B cell (primary cell): ENCODE measurements around the gene FA2H. TPM values are rescaled to one million over a fixed set of nuclear protein-coding genes. Genes with fewer than 3 reads are reported as not detected.

Source experiments
- ATAC-seq: fragments of 200-7000 bp; cut with Tn5 transposase; one replicate; pipeline ENCODE4 v1.10.0; 2021; ENCODE audit warnings: low read depth, mild to moderate bottlenecking, moderate number of reproducible peaks, moderate library complexity
- CTCF ChIA-PET: fragments of 350-600 bp; sonication (Branson Sonifier 250); formaldehyde crosslinking; loops from one replicate; lab custom pipeline; 2021; ENCODE audit warnings: antibody characterized with exemption, inconsistent platforms; lab: Charles Lee
- POLR2A ChIA-PET: fragments of 350-600 bp; sonication (Branson Sonifier 250); formaldehyde crosslinking; loops from one replicate; lab custom pipeline; 2021; ENCODE audit warnings: antibody characterized with exemption; lab: Charles Lee
- DNase-seq: peaks from one replicate; pipeline ENCODE4 v3.0.0; 2013
- H2AFZ ChIP-seq: 2 replicates; pipeline ENCODE4 v1.6.1; 2012; ENCODE audit warnings: mild to moderate bottlenecking, low read depth, low read length; ENCODE audit not compliant: insufficient read depth, poor library complexity, severe bottlenecking
- H3K27ac ChIP-seq, 2 donors: 1 replicate in 1 of 2; 2 replicates in 1 of 2; pipeline ENCODE4 v1.5.1; 2012 to 2013; ENCODE audit warnings: low read length in 2 of 2, mild to moderate bottlenecking in 2 of 2, moderate library complexity in 1 of 2
- H3K27me3 ChIP-seq, 4 experiments: fragments of 200-600 bp in 1 of 4; sonication (generic) in 1 of 4; replicated peaks in 1 of 4; 1 replicate in 2 of 4; 2 replicates in 2 of 4; pipeline versions ENCODE4 v1.6.1 to v1.7.0; 2013 to 2016; ENCODE audit warnings: low read length in 3 of 4, mild to moderate bottlenecking in 2 of 4, mixed read lengths in 1 of 4, moderate library complexity in 1 of 4; ENCODE audit not compliant: insufficient read depth in 4 of 4, control insufficient read depth in 3 of 4; ENCODE audit errors: control extremely low read depth in 1 of 4
- H3K36me3 ChIP-seq, 2 experiments: replicated peaks in 1 of 2; 1 replicate in 1 of 2; 2 replicates in 1 of 2; pipeline versions ENCODE4 v1.6.1 to v1.7.1; 2013; ENCODE audit warnings: low read length in 1 of 2; ENCODE audit not compliant: insufficient read depth in 2 of 2, control insufficient read depth in 1 of 2; ENCODE audit errors: control extremely low read depth in 1 of 2, extremely low read depth in 1 of 2
- H3K4me1 ChIP-seq, 2 donors: fragments of 200-600 bp in 1 of 2; sonication (generic) in 1 of 2; 1 replicate in 1 of 2; 2 replicates in 1 of 2; pipeline versions ENCODE4 v1.5.1 to v1.6.1; 2013 to 2017; ENCODE audit warnings: low read length in 2 of 2; ENCODE audit not compliant: control insufficient read depth in 2 of 2, insufficient read depth in 2 of 2
- H3K4me2 ChIP-seq: replicated peaks from 2 replicates; pipeline ENCODE3; 2012; ENCODE audit warnings: mild to moderate bottlenecking, low read depth, low read length; ENCODE audit not compliant: poor library complexity, severe bottlenecking
- H3K4me3 ChIP-seq, 5 experiments: fragments of 200-600 bp in 1 of 5; sonication (generic) in 1 of 5; 1 replicate in 3 of 5; 2 replicates in 2 of 5; pipeline versions ENCODE4 v1.5.1 to v1.7.0; 2011 to 2016; ENCODE audit warnings: low read length in 4 of 5, mild to moderate bottlenecking in 4 of 5, low read depth in 2 of 5, control low read depth in 1 of 5, moderate library complexity in 1 of 5; ENCODE audit not compliant: insufficient read depth in 1 of 5; ENCODE audit errors: control extremely low read depth in 1 of 5, extremely low read depth in 1 of 5
- H3K79me2 ChIP-seq: fragments of 200-600 bp; sonication (generic); one replicate; pipeline ENCODE4 v1.6.0; 2016; ENCODE audit warnings: low read length; ENCODE audit not compliant: control insufficient read depth, insufficient read depth
- H3K9ac ChIP-seq: fragments of 200-600 bp; sonication (generic); 2 replicates; pipeline ENCODE4 v1.6.1; 2017; ENCODE audit warnings: mild to moderate bottlenecking, low read length, moderate library complexity
- H3K9me3 ChIP-seq, 3 donors: one replicate each; pipeline versions ENCODE4 v1.6.1 to v1.7.1; 2013; ENCODE audit warnings: low read length in 2 of 3; ENCODE audit not compliant: control insufficient read depth in 2 of 3, insufficient read depth in 1 of 3; ENCODE audit errors: control extremely low read depth in 1 of 3
- H4K20me1 ChIP-seq: 2 replicates; pipeline ENCODE4 v1.6.0; 2012; ENCODE audit warnings: mild to moderate bottlenecking, low read length; ENCODE audit not compliant: insufficient read depth, control insufficient read depth, poor library complexity, severe bottlenecking
- H3K27ac Mint-ChIP-seq: one replicate; pipeline ENCODE4 v1.8.0; 2021; ENCODE audit warnings: mixed read lengths
- H3K27me3 Mint-ChIP-seq: one replicate; pipeline ENCODE4 v1.8.0; 2021; ENCODE audit warnings: mixed read lengths
- H3K4me1 Mint-ChIP-seq: one replicate; pipeline ENCODE4 v1.8.0; 2021; ENCODE audit warnings: mixed read lengths
- H3K4me3 Mint-ChIP-seq: one replicate; pipeline ENCODE4 v1.8.0; 2021; ENCODE audit warnings: mixed read lengths
- H3K9me3 Mint-ChIP-seq: one replicate; pipeline ENCODE4 v1.8.0; 2022; ENCODE audit warnings: mixed read lengths; ENCODE audit not compliant: insufficient read depth
- CTCF ChIP-seq: fragments of 200-600 bp; IDR thresholded peaks from one replicate; pipeline ENCODE4 v1.8.0; 2022; ENCODE audit warnings: antibody characterized with exemption, mild to moderate bottlenecking
- EZH2 ChIP-seq: IDR thresholded peaks from 2 replicates; pipeline ENCODE4 v1.6.1; 2012; ENCODE audit warnings: borderline replicate concordance, low read depth, mild to moderate bottlenecking, moderate library complexity, low read length; ENCODE audit not compliant: insufficient read depth, poor library complexity, severe bottlenecking
- WGBS: methylation state at CpG from one replicate; pipeline ENCODE4 v1.1.5; 2013; ENCODE audit warnings: missing lambda C conversion rate; ENCODE audit not compliant: insufficient coverage; 5-methylcytosine and 5-hydroxymethylcytosine counted together
- intact Hi-C: fragments of 100-400 bp; cut with micrococcal nuclease; formaldehyde crosslinking; loops from one replicate; pipeline ENCODE4 v1.10.0; 2022
- polyA plus RNA-seq: library from polyadenylated mRNA; depleted of rRNA; stranded (reverse); fragments of >200 nt; gene quantifications from 2 replicates; pipeline ENCODE4 v1.2.3, GENCODE V29; 2012
- total RNA-seq, 2 donors: library from RNA; stranded (reverse); fragments of 120-200 nt in 1 of 2; gene quantifications; 1 replicate in 1 of 2; 2 replicates in 1 of 2; pipeline versions ENCODE4 v1.2.3 to v1.2.4, GENCODE V29; 2013 to 2022

Gene FA2H
- total and polyA plus RNA-seq, 2 donors (not counting 1 experiment from before 2014, with no cell fraction given) = 1.0 to 3.6 TPM

GRCh38 chr16:74717367-74717766 is 57.3 kb downstream of the FA2H start:
- no peak for ATAC-seq
- no peaks in the 10 kb centered on the region for H3K9me3 Mint-ChIP-seq
- Histone ChIP-seq H3K79me2 (no peaks in the 10 kb centered on the region), H3K4me3 (no peak overlapping the region), H3K27ac (no peak overlapping the region), H3K36me3 (no peaks in the 10 kb centered on the region), H4K20me1 (no peaks in the 10 kb centered on the region), H3K27me3 (no peaks in the 10 kb centered on the region), H3K4me2 (no peak overlapping the region), H3K9ac (no peak overlapping the region), H3K9me3 (no peaks in the 10 kb centered on the region), H3K4me1 (no peaks in the 10 kb centered on the region), H2AFZ (no peak overlapping the region)
- TF ChIP-seq EZH2 (no peak), CTCF (no peak)
- no peak for DNase-seq
- ChIA-PET CTCF (no interaction called here), POLR2A (no interaction called here)
- intact Hi-C loops = no loop called here
- H3K4me1 Mint-ChIP-seq = peaks cover 4% of the 10 kb centered on the region
- H3K27ac Mint-ChIP-seq = no peak overlapping the region
- 79% methylated on average over 7 of the region's 7 CpGs for WGBS
- H3K27me3 Mint-ChIP-seq = no peaks in the 10 kb centered on the region
- no peak overlapping the region for H3K4me3 Mint-ChIP-seq

GRCh38 chr16:74716355-74716754 is 58.3 kb downstream of the FA2H start:
- no peaks in the 10 kb centered on the region for H3K27me3 Mint-ChIP-seq
- H3K27ac Mint-ChIP-seq = no peak overlapping the region
- H3K9me3 Mint-ChIP-seq = no peaks in the 10 kb centered on the region
- no peak overlapping the region for H3K9ac ChIP-seq
- peaks cover 4% of the 10 kb centered on the region for H3K4me1 Mint-ChIP-seq
- TF ChIP-seq CTCF (no peak), EZH2 (no peak)
- H2AFZ ChIP-seq = no peak overlapping the region
- no peaks in the 10 kb centered on the region for H3K4me1 ChIP-seq
- no peaks in the 10 kb centered on the region for H3K36me3 ChIP-seq
- H3K79me2 ChIP-seq = no peaks in the 10 kb centered on the region
- ATAC-seq = no peak
- no peaks in the 10 kb centered on the region for H4K20me1 ChIP-seq
- ChIA-PET POLR2A (interaction anchor here (0.6 kb wide), 1 partner anchor 217 kb away, joined by 5 read pairs; no protein-coding TSS in a partner anchor), CTCF (no interaction called here)
- intact Hi-C loops = no loop called here
- H3K27me3 ChIP-seq = no peaks in the 10 kb centered on the region
- no peak overlapping the region for H3K4me3 Mint-ChIP-seq
- no peaks in the 10 kb centered on the region for H3K9me3 ChIP-seq
- no peak for DNase-seq
- no peak overlapping the region for H3K4me3 ChIP-seq
- no peak overlapping the region for H3K27ac ChIP-seq
- 93% methylated on average over 14 of the region's 15 CpGs for WGBS
- no peak overlapping the region for H3K4me2 ChIP-seq
